GM11168 (cell line): ENCODE data around the gene MTA1.

ENCODE experiments used
- in situ Hi-C: fragments of 300-500 bp; cut with MboI; formaldehyde crosslinking; loops from one replicate; pipeline ENCODE4 v1.12.0; 2022; ENCODE audit warnings: low sequenced_read_pairs; ENCODE audit not compliant: unreplicated experiment

MTA1 gene

DNA sequence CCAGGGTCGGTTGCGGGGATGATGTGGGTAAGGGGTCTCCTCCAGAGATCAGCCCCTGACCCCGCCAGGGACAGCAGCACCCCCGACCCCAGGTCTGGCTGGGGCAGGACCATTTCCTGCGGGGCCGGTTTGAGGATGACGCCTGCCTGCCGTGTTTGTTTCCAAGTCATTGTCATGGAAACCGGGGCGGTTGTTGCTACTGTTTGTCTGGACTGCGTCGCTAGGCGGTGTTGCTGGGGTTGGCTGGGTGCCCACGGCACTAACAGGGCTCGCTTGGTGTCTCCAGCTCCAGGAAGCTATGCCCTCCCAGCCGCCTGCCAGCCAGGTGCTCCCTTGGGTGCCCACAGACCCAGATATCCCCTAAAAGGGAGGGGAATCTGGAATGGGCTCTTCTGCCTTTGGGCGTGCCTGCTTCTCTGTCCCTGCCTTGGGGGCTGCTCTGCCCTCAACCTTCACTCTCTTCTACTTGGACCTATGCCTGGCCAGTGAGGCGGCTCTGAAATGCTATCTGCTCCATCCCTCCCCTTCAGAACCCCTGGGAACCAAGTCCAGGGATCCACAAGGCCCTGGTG is 62.3 kb downstream of the MTA1 start:
- in situ Hi-C loops, result no loop called here

DNA sequence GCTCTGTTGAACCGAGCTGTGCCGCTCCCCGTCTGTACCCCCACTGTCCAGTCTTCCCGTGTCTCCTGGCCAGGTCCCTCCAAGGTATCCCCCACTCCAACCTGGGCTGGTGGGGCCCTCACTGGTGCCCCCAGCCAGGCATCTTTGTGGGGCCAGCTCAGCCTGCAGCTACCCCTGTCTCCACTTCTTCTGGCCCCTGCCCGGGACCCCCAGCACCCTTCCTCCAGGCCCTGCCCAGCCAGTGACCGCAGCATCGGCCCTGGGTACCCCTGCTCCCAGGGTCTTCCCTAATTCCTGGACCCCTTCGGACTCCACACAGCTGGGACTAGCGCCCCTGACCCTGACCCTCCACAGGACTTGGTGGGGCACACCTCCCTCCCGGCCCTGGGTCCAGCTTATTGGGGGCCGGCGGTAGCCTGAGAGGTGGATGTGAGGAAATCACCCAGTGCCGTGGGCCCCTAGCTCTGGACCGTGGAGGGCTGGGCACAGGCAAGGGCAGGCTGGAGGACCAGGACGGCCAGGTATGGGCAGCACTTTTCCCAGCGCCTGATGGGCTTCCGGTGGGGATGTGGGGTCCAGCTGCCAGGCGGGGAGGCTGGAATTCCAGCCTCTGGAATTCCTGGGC is 63.0 kb downstream of the MTA1 start:
- in situ Hi-C loops, result no loop called here

DNA sequence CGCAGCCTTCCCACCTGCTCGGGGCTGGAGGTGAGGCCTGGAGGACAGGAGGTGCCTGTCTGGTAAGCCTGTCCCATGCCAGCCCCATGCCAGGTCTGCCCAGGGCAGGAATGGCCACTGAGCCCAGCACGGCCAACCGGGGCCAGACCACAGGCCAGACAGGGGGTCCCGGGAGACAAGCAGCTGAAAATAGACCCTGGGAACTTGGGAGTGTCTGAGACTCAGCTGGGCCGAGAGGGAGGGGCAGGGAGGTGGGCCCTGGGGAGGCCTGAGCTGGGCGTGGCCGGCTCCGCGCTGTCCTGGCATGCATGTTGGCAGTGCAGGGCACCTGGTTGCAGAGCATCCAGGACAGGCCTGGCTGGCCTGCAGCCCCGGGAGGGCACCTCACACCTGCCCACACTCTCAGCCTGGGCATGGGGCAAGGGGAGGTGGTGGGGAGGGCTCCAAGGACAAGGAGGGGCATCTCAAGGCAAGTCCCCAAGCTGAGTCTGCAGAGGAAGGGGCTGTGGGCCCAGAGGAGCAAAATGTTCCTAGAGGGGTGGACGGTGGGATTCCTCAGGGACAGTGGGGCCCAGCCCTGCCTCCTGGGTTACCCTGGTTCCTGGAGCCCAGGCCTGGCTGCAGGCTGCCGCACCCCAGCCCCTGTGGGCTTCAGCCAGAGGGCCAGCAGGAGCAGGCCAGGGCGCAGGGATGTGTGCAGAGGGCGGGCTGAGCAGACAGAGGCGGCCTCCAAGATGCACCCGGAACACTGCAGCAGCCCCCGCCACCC is 63.9 kb downstream of the MTA1 start:
- in situ Hi-C loops, result no loop called here

DNA sequence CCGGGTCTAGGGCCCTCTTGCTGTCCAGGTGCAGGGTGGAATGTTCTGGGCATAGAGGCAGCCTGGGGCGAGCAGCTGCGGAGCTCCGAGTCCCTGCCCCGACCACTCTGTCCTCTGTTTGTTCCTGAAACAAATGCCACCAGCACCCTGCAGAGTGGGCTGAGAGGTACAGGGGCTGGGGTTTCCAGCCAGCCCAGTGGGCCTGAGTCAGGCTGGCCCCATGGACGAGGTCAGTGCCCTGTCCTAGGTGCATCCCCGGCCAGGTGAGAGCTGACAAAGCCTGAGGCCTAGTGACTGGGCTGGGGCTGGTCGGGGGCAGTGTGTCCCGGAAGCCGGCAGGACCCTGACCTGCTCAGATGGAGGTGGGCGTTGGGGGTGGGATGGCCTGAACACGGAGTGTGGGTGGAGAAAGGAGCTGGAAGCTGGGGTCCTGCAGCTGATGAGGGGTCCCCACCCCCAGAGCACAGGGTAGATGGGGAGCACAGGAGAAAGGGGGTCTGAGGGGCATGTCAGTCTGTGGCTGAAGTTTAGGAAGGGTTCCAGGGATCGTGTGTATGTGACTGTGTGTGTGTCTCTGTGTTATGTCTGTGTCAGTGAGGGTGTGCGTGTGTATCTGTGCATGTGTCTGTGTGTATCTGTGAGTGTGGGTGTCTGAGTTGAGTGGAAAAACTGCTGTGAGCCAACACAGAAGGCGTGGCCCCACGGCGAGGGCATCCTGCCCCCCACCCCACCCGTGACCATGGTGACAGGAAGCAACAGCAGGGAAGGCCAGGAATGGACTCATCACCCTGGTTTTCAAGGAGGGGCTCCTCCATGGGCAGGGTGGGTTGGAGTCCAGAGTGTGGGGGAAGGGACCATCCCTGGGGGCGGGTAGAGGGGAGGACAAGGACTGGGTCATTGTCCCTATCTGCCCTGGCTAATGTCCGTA is 64.7 kb downstream of the MTA1 start:
- in situ Hi-C loops, result no loop called here

DNA sequence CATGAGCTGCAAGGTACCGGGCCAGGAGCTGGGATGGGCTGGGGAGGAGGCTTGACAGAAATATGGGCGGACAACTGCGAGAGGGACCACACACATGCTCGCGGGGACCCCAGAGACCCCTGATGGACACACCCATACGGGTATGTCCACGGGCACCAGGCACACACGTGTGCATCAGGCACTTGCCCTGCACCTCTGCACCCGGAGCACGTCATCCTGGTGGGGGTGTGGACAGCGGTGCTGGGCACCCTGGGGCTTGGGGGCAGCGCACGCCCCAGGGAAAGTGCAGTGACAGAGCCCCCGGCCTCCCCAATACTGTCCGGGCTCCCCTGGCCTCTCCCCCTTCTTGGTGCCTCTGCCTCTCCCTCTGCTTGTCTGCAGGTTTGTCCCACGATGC is 65.4 kb downstream of the MTA1 start:
- in situ Hi-C loops, result no loop called here

DNA sequence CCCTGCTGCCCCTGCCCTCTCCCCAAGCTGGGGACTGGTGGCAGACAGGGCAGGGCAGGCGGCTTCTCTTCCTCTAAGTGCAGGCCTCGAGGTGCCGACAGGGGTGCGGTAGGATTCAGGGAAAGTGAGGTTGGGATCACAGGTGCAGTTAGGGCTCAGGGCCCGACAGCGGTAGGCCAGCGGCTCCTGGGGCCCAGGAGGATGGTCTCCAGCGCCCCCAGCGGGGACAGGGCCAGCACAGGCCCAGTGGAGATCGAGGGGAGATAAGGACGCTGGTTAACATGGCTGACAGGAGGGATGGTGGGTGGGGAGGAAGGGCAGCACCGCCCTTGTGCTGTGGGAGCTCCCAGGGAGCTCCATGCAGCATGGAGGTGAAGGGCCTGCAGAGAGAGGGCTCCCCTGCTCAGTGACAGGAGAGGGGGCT is 66.1 kb downstream of the MTA1 start:
- in situ Hi-C loops, result no loop called here

DNA sequence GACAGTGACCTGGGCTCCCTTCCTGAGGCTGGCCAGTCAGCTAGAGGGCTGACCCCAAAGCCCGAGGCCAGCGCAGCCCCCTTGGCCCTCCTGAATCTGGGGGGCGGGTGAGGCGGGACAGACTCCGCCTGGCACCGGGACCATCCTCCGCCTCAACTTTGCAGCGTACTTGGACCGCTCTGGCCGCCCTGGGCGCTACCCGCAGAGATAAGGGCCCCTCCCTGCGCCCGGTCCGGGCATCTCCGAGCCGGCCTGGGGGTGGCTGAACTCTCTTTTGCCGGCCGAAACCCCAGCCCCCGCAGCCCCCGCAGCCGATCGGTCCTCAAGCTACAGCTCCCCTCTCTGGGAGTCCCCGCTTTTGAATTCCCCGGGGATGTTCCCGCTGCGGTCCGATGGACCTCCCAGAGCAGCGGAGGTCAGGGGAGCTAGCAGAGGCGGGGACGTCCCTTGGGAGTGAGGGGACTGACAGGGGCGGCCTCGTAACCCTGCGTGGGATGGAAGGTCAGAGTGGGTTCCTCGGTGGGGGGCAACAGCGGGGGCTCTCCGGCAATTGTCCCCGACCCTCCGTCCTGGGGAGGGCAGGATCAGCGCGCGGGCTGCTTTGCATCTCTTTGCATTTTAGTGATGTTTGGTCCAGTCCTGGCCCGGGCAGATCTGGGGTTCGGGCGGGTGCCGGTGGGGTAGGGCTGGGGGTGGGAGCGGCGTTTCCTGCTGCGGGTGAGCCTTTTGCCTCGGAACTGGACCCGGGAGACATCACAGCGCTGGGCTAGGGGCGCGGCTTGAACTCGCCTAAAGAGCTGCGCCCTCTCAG is 66.7 kb downstream of the MTA1 start, which contains the start of gene CRIP1:
CRIP1 (plus strand) TSS at position 724 of the 811 bp plus-strand sequence. CDS start 374 bp downstream, outside the sequence.
- in situ Hi-C loops, result no loop called here

DNA sequence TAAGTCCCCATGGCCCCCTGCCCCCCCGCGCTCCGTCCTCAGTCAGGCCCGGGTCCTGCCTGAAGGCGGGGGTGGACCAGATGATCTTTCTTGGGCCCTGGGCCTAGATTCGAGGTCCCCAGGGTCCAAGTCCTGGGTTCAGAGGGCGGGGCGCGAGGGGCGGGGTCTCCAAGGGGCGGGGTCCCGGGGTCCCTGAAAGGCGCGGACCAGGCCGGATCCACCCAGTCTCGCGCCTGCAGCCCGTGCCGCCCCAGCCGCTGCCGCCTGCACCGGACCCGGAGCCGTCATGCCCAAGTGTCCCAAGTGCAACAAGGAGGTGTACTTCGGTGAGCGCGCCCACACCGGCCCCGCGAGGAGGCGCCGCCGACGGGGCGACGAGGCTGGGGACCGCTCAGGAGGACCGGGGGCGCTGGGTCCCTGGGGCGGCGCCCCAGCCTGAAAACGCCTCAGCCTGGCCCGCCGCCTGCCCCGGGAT is 67.4 kb downstream of the MTA1 start:
- in situ Hi-C loops, result no loop called here

DNA sequence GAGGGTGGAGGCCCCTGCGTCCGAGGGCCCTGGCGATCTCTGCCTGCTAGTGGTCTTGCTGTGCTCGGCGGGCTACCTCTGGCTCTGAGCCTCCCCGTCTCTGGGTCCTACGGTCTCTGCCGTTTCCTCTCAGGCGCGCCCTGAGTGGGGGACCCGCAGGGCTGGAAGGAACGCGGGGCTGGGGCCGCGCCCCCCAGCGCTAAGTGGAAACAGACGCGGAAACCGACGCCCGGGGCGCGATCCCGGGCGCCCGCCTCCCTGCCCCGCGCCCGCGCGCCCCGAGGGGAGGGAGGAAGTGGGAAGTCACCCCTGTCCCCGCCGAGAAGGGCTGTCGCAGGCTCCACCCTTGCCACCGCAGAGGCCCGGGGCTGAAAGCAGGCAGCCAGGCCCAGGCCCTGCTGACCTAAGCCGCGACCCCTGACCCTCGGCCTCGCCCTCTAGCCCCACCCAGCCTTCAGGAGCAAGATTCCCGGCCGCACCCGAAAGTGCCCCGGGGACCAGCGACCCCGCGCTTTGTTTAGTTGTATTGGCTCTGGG is 67.9 kb downstream of the MTA1 start:
- in situ Hi-C loops, result no loop called here

DNA sequence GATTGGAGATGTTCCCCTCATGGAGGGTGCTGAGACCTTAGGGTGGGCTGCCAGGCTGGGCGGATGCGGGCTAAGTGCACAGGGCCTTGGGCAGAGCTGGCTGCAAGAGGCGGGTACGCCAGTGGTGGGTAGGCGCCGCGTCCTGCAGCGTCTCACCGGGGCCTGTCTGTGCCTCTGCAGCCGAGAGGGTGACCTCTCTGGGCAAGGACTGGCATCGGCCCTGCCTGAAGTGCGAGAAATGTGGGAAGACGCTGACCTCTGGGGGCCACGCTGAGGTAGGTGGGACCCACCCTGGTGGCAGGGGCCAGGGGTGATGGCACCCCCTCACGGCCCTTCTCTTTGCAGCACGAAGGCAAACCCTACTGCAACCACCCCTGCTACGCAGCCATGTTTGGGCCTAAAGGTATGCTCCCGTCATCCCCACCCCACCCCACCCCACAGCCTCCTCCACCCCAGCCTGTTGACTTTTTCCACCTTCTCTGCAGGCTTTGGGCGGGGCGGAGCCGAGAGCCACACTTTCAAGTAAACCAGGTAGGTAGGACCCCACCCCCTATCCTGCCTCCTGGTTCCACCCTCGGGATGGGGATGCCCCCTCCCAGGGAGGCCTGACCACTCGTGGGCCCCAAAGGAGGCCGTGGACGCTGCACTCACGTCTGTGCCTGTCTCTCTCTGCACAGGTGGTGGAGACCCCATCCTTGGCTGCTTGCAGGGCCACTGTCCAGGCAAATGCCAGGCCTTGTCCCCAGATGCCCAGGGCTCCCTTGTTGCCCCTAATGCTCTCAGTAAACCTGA is 68.6 kb downstream of the MTA1 start:
- in situ Hi-C loops, result no loop called here

DNA sequence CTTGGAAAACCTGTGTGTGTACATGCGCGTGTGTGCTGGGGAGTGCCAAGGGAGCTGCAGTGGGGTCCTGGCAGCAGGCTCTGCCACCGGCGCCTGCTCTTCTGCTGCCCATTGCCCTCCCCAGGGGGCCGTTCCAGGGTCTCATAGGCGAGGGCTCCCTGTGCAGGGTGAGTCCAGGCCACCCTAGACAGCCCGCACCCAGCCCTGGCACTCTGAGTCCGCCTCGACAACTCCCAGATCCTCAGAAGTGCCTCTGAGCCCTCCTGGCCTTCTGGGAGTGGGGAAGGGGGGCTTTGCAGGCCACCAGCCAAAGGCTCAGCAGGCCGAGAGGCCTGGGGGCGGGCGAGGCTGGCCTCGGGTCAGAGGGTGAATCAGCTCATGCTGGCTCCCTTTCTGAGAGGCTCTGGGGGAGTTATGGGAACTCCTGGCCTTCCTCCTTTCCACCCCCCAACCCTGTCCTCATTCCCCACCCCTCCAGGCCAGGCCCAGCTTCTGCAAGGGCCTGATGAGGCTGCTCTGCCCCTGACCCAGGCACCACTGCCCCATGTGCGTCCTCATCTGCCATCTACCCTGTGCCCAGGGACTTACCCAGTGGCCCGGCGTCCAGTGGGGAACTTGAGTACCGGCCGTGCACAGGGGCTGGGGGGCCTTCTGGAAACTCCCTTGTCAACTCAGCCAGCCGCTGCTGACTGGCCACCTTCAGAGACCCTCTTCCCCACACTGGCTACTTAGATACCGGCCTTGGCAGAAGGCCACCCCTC is 69.3 kb downstream of the MTA1 start:
- in situ Hi-C loops, result no loop called here

DNA sequence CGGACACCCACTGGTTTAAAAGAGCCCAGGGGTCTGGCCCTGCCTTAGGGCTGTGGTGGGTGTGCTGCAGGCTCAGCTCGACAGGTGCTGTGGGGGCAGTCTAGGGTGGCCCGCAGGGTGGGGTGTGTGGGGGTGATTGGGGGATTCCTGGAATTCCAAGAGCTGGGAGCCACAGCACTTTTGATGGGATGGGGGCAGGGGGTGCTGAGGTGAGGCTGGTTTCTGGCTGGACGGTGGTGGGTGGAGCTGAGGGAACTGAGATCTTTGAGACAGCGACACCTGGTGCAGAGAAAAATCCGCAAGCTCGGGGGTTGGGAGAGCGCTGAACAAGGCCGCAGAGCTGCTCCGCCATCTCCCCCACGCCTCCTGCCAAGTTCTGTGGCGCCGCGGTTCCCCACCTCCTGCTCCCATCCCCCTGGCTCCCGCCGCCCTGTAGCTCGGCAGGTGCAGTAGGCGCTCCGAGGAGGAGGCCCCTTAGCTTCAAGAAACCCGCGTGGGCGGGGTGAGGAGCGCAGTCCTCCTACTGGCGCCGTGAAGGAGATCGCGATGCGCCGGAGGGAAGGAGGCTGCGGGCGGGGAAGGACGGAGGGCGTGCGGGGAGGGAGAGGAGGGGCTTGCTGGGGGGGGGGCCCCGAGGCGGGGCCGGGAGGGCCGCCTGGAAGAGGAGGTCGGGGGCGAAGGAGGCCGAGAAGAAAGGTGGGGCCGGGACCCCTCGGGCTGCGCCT is 70.1 kb downstream of the MTA1 start:
- in situ Hi-C loops, result no loop called here

DNA sequence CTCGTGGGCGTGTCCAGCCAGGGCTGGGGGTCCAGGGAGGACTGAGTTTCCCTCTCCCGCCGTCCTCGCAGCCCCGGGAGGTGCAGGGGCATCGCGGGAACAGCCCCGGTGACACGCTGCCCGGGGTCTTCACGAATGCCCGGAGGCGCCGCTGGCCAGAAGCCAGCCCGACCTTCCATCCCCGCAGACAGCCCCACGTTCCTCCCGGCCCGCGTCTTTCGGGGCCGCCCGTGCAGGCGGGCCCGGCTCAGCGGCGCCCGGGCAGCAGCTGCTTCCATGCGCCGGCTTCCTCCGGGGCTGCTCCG is 70.6 kb downstream of the MTA1 start:
- in situ Hi-C loops, result no loop called here

DNA sequence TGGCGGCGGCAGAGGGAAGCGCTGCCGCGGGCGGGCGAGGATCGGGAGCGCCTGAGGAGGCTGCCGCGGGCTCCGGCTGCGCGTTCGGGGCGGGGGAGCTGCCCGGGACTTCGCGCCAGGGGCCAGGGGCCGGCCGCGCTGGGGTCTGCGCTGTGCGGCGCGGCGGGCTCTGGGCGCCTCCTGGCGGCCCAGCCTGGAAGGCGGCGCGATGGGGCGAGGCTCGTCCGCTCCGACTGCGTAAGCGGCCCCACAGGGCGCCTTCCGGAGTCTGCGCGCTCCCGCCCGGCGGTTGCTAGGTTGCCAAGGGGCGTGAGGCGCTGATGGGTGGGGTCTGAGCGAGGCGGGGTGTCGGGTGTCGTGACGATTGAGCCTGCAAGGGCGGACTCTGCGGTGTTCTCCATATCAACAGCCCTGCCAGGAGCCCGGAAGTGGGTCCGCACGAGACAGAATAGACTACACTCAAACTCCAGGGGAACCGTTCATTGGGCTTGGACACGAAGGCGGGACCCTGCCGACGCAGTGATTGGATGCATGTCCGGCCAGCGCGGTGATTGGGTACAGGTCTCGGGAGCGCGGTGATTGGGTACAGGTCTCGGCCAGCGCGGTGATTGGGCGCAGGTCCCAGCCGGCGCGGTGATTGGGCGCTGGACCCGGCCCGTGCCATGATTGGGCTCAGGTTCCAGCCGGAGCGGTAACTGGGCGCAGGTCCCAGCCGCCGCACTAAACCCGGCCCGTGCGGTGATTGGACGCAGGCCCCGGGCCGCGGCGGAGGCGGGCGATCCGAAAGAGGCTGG is 71.1 kb downstream of the MTA1 start, which contains the start of gene TEDC1:
TEDC1 (plus strand) TSS at position 675 of the 794 bp plus-strand sequence. CDS start 130 bp downstream, outside the sequence.
- in situ Hi-C loops, result no loop called here

DNA sequence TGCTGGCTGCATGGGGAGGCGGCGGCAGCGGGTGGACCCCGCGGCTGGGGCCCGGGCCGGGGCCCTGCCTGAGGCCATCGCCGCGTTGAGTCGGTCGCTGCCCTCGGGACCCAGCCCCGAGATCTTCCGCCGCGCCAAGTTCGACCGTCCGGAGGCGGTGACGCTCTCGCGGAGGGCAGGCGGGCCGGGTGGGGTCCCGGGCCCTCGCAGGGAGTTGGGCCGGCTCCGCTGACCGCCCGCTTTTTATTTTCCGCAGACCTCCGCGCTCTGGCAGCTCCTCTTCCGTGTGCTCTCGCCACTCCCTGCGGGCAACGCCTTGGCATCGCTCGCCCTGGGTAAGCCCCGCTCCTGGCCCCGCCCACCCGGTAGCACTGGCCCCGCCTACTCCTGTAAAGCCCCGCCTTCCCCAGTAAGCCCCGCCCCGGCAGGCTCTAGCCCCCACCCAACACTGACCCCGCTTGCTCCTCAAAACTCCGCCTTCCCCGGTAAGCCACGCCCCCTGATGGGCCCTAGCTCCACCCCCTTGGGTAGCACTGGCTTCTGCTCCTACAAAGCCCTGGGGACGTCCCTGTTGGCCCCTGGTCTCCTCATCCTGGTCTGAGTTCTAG is 71.8 kb downstream of the MTA1 start:
- in situ Hi-C loops, result no loop called here
